SK-MEL-5 (cell line): ENCODE data around the gene ZDHHC3. TPM values are rescaled to one million over a fixed set of nuclear protein-coding genes. Genes with fewer than 3 reads are reported as not detected.
A peak's percentile ranks its signal among the peaks of the same experiment; 100 is the strongest.

Experiments used
- DNase-seq: peaks from one replicate; pipeline ENCODE4 v3.0.0-alpha.2; 2016; ENCODE audit warnings: low read depth, low spot score
- in situ Hi-C: cut with HindIII; loops from 2 replicates; pipeline ENCODE4 v1.10.0; 2016; ENCODE audit warnings: low sequenced_read_pairs, high pct_unique_total_duplicates, low pct_unique_long_range_greater_than_20kb
- total RNA-seq: library from RNA; depleted of rRNA; stranded (reverse); fragments of >200 nt; shearing (Covaris generic); gene quantifications from 2 replicates; pipeline ENCODE4 v1.2.3, GENCODE V29; 2014

The ZDHHC3 gene
- total RNA-seq, 1 experiment from 2014 or later, result 46.2 TPM

DNA sequence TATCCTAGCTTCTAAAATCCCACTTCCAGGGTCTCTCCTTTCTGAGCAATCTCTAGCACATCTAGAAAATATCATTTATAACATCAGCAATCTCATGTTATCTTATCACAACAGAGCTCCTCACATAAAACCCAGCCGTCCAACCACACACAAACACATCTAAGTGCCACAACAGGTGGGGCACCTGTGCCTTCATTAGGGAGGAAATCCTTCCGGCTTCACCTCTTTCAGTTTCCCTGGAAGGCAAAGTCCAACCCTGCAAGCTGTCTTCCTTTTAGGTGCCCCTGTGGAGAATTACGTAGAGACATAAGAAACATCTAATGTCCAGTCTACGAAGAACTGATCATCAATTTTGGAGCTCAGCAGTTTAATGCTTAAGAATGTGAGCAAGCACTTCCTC lies 1.6 kb downstream of the ZDHHC3 start:
- DNase-seq, result no peak
- in situ Hi-C loops, result no loop called here

DNA sequence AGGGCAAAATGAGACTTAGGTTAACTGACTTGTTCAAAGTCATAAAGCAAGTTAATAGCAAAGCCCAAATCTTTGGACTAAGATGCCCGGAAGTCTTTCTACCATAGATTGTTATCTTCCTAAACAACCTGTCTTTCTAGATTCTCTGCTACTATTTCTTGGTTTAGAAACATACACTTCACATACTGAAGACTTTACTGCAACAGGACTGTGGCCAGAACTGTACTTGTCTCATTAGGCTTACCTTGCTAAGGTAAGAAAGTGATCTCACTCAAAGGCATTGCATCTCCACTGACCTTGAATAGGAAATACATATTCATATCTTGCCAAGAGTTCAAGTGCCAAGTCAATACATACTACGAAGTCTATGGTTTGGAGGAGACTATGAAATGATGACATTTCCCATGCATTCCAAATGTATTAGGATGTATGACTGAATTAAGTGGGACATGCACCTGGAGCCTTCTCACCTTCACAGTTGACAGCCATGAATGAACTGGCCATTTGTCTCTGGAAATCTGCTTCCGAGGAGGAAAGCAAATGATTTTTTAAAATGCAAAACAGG lies 5.0 kb downstream of the ZDHHC3 start:
- in situ Hi-C loops, result no loop called here

DNA sequence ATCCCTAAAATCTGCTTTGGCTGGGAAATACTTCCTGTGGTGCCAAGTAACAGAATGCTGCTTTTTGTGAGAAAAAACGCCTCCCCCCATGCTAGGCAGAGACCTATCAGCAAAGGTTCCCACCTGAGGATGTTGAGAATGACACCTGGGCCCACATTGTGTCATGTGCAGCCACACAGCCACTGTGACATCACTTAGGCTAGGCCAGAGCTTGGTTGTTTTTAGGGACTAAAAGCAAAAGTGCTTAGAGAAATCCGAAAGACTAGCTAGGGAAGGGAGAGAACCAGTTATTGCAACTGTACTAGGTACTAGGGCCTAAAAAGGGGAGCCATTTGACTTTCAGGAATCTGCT lies 6.2 kb downstream of the ZDHHC3 start:
- DNase-seq, result no peak
- in situ Hi-C loops, result no loop called here

More for the DNA sequence above, 5.0 kb downstream of the ZDHHC3 start:
- no peak for DNase-seq

DNA sequence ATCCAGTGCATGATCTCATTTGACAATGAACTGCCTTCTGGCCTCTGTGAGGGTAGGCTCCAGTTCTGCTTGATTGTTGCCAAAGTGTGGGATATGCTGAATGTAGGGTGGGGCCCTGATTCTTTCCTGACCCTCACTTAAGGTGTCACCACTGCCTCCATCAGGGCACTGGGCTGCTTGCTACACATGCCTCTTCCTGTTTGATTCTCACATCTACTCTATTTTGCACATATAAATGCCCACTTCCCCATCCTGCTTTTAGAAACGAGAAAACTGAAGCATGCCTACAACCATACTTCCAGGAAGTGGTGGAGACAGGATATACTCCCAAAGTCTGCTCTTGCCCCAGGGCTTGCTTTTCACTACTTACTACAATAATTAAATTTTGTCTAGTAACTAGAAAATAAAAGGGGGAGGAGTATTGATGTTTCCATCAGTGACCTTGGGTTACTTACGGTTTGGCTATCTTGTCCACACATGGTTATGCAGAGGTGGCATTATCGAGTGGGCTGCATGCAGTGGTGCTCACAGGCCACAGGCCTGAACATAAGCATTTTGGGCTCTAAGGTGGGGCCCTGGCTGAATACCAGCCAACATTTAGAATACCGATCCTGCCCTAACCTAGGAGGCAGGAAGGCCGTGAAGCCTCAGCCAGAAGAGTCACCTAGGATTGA lies 6.7 kb downstream of the ZDHHC3 start:
- in situ Hi-C loops, result no loop called here
- DNase-seq, result no peak

DNA sequence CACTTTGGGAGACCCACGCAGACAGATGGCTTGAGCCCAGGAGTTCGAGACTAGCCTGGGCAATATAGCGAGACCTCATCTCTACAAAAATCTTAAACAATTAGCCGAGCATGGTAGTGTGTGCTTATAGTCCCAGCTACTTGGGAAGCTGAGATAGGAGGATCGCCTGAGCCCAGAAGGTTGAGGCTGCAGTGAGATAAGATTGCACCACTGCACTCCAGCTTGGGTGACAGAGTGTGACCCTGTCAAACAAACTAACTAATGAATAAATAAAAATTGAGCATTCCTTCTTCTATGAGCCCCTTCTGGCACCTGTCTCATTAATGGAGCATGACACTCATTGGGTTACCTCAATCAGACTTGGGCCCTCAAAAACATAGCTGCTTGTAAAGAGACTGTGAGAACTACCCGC lies 7.5 kb downstream of the ZDHHC3 start:
- no peak for DNase-seq
- in situ Hi-C loops, result no loop called here

DNA sequence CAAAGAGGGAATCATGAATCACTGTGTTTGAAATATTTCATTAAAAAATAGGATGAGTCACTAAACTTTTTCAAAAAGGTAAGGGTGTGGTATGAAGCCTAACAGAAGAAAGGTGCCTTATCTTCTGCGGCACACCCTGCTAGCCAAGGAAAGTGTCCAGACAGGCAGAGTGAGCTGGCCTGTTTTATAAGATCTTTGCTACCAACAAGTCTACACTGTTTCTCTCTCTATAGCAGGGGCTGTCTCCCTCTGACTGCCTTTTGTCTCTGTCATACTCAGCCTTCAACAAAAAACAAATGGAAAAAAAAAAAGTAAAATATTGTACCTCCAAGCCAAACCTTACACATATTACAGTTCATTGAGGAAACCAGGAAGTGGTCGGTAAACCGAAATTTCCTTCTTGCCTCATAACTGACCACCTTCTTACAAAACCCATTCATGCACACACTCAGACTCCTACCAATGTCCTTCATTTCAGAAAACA lies 9.1 kb downstream of the ZDHHC3 start:
- peak; percentile 26 for DNase-seq
- in situ Hi-C loops, result no loop called here

DNA sequence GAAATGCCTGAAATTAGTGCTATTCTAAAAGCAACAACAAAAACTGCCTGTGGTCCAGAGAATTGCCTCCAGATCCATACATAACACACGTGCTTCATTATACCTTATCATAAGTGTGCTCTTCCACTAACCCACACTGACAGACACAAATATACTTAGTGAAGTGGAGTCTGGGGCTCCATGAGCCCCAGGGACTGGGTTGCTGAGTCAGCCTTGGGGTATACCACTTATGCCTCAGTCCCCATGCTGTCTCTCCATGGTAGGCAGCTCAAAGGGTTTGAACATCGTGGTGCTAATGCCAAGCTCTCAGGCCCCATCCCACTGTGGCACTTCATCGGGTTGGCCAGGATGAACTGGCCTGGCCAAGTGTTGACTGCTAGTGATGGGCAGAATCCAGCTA lies 10.8 kb downstream of the ZDHHC3 start:
- in situ Hi-C loops, result no loop called here

DNA sequence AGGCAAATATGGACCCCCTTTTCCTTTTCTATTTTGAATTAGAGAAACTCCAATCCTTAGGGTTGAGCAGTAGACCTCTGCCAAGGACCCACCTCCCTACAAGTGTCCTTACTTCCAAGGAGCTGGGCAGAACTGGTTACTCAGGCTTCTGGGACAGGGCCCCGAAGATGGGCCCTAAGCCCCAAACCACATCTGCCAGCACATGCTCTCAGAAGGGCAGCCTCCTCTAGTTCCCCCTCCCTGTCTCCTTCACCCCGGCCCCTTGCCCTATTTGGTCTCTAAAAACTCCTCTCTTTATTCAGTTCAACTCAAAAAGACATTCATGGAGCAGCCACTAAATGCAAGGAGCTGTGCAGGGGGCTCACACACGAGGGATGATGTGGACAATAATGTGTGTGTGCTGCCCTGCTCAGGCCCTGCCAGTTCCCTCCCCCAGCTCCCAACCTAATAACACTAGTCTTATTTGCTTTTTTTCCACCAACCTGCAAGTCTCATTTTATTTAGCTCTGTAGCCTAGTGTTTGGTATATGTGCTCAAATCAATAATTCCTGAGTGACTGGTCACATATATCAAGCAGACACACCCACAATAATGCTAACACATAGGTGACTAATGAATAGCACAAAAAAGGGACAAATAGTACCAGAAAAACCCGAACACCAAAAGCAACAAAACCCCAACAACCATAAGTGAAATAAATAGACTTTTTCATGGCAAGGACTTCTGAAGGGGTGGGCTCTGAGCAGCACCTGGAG lies 12.2 kb downstream of the ZDHHC3 start:
- DNase-seq, result no peak
- in situ Hi-C loops, result no loop called here

More for the DNA sequence above, 10.8 kb downstream of the ZDHHC3 start:
- DNase-seq, result no peak

DNA sequence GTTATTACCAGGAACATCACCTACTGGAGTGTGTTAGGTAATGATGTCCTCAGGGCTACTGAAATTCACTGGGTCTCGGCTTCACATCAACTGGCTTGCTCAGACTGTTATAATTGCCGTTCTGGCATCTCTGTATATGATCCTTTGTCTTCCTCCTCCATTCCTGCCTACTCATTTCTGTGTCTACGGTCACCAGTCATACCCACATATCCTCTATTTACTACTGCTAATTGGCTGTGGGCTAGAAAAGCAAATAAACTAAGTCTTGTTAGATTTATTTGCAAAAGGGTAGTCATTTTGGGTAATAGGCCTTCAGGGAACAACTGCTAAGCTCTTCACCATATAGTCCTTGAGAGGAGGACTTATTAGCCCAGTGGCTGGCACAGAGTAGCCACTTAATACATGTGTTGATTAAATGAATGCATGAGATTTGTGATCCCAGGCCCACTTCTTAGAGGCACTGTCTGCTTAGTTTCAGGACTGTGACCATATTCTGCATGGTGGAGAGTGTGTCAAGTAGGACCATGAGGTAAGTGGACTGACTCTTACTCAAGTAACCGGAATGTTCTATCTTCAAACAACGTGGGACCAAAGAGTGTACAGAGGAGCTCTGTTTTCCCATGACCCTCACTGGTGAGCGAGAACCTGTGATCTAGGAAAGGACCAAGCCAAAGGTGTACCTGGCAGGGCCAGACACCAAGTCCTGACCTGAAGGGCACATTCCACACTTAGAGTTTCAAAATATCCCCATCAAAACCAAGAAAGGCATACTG lies 13.2 kb downstream of the ZDHHC3 start:
- DNase-seq, result no peak
- in situ Hi-C loops, result no loop called here

DNA sequence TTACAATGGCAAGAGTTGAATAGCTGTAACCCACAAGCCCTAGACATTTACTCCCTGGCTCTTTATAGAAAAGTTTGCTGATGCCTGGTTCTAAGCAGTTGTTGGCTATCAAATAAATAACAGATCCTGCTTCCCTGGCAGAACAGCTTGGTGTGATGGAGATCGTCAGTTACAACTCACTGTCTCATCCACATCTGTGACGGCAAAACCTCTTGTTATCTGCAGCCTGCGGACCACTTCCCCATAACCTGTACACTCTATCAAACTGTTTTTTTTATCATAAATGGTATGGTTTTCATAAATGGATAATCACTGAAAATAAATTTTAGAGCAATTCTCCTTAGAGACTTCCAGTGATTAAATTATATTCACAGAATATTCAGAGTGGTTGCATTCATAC lies 14.1 kb downstream of the ZDHHC3 start:
- no peak for DNase-seq
- in situ Hi-C loops, result no loop called here

DNA sequence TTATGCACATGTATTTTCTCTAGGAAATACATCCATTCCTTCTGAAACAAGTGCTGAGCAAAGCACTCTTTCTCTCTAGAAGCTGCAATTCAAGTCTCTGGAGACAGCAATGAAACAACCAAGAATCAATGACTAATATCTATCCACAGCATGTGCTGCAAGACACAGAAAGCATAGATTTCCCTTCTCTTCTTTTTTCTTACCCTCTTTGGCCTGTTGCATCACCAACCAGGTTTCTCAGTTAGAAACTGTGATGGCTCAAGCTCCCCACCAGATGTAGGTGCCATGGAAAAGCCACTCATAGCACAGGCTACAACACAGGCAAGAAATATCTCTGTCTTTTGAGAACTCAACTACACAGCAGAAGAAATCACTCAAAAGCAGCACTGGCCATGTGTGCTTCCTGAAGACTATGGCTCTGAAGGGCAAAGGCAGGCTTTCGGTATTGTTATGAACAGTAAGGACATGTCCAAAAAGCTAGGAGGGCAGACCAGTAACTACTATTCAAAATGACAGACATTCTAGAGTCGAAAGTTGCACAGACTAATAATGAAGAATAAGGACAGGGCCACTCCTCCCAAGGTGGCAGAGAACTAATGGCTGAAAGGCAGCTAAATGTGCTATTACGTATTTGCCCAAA lies 15.5 kb downstream of the ZDHHC3 start:
- no peak for DNase-seq
- in situ Hi-C loops, result no loop called here

DNA sequence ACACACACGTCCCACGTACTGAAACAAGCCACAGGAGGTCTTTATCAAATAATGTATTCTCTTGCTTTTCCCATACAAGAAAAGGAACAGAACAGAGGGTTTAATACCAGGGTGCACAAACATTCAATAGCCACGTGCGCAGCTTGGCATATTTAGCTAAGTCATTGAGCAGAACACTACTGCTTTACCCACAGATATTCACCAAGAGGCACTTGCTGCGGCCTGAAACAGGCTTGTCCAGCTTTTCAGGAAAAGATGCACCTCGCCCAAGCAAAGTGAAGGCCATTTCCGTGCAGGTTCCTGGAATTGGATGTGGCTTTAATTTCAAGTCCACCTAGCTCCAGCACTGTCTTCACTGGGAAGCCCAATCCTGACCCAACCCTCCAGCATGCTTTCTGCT lies 17.6 kb downstream of the ZDHHC3 start:
- DNase-seq, result no peak
- in situ Hi-C loops, result no loop called here

DNA sequence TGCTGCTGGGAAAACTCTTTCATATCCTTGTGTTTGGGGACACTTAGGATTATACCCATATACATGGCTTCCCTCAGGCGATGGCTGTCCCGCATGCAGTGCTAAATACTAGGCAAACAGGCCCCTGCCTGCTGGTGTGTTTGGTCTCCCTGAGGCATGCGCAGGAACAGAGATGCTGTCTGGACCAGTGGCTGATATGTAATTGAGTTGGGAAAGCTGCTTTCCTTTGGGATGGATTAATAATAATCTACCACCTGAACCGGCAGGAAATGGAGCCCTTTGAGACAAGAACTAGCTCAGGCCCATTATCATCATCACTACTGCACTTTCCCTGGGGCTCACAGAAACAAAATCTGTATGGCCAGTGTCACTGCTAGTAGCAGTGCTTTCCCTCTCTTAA lies 18.0 kb downstream of the ZDHHC3 start:
- in situ Hi-C loops, result no loop called here
- no peak for DNase-seq

DNA sequence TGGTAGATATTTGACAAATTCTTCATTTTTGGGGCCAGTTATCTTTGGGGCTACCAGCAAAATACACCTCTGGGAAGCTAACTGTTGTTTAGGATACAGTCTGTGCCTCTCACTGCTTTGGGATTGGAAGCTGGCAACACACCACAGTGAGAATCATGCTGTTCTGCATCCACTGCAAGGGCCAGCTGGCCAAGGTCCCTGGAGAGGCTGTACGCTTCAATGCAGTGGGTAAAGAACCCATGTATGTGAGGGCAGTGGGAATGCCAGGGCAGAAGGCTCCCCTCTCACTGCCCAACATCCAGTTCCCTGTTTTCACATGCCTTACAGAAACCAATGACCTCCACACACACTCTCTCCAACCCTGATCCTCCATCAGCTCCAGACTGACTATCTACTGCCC lies 20.1 kb downstream of the ZDHHC3 start:
- in situ Hi-C loops, result no loop called here
- no peak for DNase-seq

DNA sequence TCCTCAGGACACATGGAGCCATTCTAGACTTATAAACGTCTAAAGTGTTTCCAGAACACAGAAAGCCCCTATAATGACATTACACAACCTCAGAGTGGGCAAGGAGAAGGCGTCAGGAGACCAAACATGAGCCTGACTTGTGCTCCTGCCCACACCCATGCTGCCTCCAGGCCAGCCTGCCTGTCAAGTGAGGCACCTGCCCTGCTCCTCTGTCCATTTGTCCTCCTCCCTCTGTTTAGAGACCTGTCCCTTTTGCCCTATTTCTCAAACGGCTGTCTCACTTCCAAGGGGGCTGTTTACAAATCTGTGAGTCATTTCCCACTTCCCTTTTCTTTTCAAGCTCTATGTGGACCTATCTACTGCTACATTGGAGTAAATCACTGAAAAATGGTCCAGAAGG lies 21.0 kb downstream of the ZDHHC3 start:
- DNase-seq, result no peak
- in situ Hi-C loops, result no loop called here

DNA sequence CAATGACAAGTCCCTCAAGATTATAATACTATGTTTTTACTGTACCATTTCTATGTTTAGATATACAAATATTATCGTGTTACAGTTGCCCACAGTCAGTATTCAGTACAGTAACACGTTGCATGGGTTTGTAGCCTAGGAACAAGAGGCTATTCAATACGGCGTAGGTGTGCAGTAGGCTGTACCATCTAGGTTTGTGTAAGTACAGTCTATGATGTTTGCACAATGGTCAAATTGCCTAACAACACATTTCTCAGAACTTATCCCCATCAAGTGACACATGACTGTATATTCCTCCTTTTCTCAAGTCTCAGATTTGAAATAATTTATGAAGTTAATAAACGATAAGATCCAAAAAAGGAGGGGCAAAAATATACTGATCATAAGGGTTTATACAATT lies 21.7 kb downstream of the ZDHHC3 start:
- DNase-seq, result no peak
- in situ Hi-C loops, result no loop called here

DNA sequence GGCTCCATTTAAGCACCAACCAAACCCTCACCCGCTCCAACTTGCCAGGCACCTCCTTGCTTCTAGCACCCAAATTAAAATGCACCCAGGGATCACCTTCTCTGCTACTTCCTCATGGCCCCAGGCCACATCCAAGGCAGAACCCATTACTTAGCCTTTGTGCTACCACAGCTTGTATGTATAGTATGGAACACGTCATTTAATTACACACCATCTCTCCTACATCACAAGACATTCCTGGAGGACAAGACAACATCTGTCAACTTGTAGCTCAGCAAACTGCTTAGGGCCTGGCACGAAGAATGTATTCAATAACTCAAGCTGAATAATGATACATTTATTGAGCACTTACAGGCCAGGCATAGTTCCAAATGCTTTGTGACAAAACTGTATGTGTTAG lies 23.3 kb downstream of the ZDHHC3 start:
- peak; percentile 40 for DNase-seq
- in situ Hi-C loops, result no loop called here

DNA sequence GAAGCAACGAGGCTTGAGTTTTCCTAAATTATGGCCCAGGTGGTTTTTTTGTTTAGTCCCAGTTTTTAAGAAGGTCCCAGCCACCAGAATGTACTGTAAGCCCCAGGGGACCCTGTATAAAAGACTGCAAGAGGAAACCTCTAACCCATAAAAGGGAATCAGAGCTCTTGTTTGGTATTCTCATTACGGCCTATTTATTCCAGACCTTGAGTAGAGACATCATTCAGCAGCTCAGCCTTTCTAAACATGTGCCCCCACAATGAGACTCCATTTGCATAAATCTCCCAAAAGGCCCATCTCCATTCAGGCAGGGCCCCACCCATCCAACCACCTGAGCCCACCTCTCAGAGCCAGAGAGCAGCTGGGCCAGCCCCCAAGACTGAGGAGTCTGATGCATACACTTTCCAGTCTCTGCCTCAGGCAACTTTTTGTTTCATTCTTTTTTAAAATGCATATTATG lies 25.7 kb downstream of the ZDHHC3 start:
- DNase-seq, result no peak
- in situ Hi-C loops, result no loop called here
